ENCODE results near the gene ZCCHC9.
"Not testable (repeated sequence)": the region's sequence is repeated elsewhere in the genome, so short reads cannot be mapped to it uniquely, and the experiment has no call there.

Gene ZCCHC9

DNA sequence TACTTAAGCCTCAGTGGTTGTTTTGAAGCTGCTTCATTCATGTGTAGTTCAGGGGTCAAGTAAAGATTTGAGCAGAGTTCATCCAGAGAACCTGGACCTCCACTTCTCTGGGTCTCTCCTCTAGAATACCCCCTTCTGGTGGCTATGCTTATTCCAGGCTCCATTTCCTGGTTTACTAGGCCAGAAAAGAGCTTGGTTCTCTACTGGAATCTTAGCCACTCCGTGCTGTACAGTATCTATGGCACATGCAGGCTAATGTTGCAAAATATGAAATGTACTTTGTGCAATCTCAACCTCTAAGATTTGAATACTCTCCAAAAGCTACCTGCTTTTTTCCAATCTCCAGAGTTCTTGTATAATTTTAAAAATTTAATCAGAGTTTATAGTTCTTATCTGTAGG, 17.4 kb upstream of the ZCCHC9 start:
- Mint-ChIP-seq H3K9me3 (peaks cover 19% of the 10 kb centered on the region), H3K36me3 (ENCODE audit: low read depth) (peaks cover 42% of the 10 kb centered on the region), H3K4me1 (no peaks in the 10 kb centered on the region), H3K4me3 (no peak overlapping the region), H3K27me3 (ENCODE audit: low read depth) (no peaks in the 10 kb centered on the region), H3K27ac (no peak overlapping the region)
- TF ChIP-seq, protein P1, sequence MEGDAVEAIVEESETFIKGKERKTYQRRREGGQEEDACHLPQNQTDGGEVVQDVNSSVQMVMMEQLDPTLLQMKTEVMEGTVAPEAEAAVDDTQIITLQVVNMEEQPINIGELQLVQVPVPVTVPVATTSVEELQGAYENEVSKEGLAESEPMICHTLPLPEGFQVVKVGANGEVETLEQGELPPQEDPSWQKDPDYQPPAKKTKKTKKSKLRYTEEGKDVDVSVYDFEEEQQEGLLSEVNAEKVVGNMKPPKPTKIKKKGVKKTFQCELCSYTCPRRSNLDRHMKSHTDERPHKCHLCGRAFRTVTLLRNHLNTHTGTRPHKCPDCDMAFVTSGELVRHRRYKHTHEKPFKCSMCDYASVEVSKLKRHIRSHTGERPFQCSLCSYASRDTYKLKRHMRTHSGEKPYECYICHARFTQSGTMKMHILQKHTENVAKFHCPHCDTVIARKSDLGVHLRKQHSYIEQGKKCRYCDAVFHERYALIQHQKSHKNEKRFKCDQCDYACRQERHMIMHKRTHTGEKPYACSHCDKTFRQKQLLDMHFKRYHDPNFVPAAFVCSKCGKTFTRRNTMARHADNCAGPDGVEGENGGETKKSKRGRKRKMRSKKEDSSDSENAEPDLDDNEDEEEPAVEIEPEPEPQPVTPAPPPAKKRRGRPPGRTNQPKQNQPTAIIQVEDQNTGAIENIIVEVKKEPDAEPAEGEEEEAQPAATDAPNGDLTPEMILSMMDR (IDR thresholded peaks at IDR 0.05; ENCODE audit: unreplicated experiment in 3 of 3), result no peak

DNA sequence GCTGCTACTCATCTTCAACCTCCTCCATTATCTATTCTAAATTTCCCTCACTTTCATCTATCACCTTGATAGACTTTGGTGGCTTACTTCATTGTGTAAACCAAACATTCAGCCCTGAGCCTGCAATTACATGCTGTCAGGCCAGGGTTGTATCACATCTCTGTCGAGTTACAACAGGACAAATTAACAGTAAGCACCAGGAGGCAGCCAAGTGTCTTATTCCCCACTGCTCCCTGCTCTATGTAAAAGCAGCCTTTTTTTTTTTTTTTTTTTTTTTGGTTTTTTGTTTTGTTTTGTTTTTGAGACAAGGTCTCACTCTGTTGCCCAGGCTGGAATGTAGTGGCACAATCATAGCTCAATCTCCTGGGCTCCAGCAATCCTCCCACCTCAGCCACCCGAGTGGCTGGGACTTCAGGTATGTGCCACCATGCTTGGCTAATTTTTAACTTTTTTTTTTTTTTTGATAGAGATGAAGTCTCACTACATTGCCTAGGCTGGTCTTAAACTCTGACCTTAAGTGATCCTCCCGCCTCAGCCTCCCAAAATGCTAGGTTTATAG, 15.2 kb upstream of the ZCCHC9 start:
- H3K27ac Mint-ChIP-seq, result no peak overlapping the region
- peaks cover 24% of the 10 kb centered on the region for H3K9me3 Mint-ChIP-seq
- peaks cover 49% of the 10 kb centered on the region for H3K36me3 Mint-ChIP-seq (ENCODE audit: low read depth)
- no peaks in the 10 kb centered on the region for H3K27me3 Mint-ChIP-seq (ENCODE audit: low read depth)
- TF ChIP-seq, protein P1 (IDR thresholded peaks at IDR 0.05; ENCODE audit: unreplicated experiment in 3 of 3), result no peak
- no peaks in the 10 kb centered on the region for H3K4me1 Mint-ChIP-seq
- H3K4me3 Mint-ChIP-seq, result no peak overlapping the region

GRCh38 chr5:81288021-81288433, 13.4 kb upstream of the ZCCHC9 start:
- Mint-ChIP-seq H3K9me3 (peaks cover 35% of the 10 kb centered on the region), H3K4me1 (no peaks in the 10 kb centered on the region), H3K4me3 (no peak overlapping the region), H3K27ac (no peak overlapping the region), H3K27me3 (ENCODE audit: low read depth) (no peaks in the 10 kb centered on the region), H3K36me3 (ENCODE audit: low read depth) (peaks cover 62% of the 10 kb centered on the region)
- TF ChIP-seq, protein P1 (IDR thresholded peaks at IDR 0.05; ENCODE audit: unreplicated experiment in 3 of 3), result no peak

DNA sequence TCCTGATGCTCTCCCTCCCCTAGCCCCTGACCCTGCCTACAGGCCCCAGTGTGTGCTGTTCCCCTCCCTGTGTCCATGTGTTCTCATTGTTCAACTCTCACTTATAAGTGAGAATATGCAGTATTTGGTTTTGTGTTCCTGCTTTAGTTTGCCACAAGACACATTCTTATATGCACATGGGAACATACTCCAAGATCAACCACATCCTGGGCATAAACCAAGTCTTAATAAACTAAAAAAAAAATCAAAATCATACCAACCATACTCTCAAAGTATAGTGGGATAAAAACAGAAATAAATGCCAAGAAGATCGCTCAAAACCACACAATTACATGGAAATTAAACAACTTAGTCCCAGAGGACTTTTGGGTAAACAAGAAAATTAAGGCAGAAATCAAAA, 11.2 kb upstream of the ZCCHC9 start:
- no peak overlapping the region for H3K27ac Mint-ChIP-seq
- peaks cover 38% of the 10 kb centered on the region for H3K9me3 Mint-ChIP-seq
- H3K27me3 Mint-ChIP-seq (ENCODE audit: low read depth), result no peaks in the 10 kb centered on the region
- TF ChIP-seq, protein P1 (IDR thresholded peaks at IDR 0.05; ENCODE audit: unreplicated experiment in 3 of 3), result no peak
- no peaks in the 10 kb centered on the region for H3K4me1 Mint-ChIP-seq
- no peak overlapping the region for H3K4me3 Mint-ChIP-seq
- peaks cover 74% of the 10 kb centered on the region for H3K36me3 Mint-ChIP-seq (ENCODE audit: low read depth)

GRCh38 chr5:81292130-81292529, 9.3 kb upstream of the ZCCHC9 start:
- TF ChIP-seq, protein P1 (IDR thresholded peaks at IDR 0.05; ENCODE audit: unreplicated experiment in 3 of 3), result no peak
- H3K27ac Mint-ChIP-seq, result no peak overlapping the region
- H3K4me1 Mint-ChIP-seq, result no peaks in the 10 kb centered on the region
- no peaks in the 10 kb centered on the region for H3K27me3 Mint-ChIP-seq (ENCODE audit: low read depth)
- H3K4me3 Mint-ChIP-seq, result no peak overlapping the region
- peaks cover 38% of the 10 kb centered on the region for H3K9me3 Mint-ChIP-seq
- H3K36me3 Mint-ChIP-seq (ENCODE audit: low read depth), result peaks cover 63% of the 10 kb centered on the region

DNA sequence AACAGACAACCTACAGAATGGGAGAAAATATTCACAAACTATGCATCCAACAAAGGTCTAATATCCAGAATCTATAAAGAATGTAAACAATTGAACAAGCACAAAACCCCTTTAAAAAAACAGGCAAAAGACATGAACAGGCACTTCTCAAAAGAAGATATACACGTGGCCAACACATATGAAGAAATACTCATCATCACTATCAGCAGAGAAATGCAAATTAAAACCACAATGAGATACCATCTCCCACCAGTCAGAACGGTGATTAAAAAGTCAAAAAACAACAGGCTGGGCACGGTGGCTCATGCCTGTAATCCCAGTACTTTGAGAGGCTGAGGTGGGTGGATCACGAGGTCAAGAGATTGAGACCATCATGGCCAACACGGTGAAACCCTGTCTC, 7.4 kb upstream of the ZCCHC9 start:
- Mint-ChIP-seq H3K36me3 (ENCODE audit: low read depth) (peaks cover 66% of the 10 kb centered on the region), H3K9me3 (peaks cover 38% of the 10 kb centered on the region)
- not testable (repeated sequence) for H3K27me3 Mint-ChIP-seq (ENCODE audit: low read depth); H3K4me3 Mint-ChIP-seq; H3K27ac Mint-ChIP-seq; H3K4me1 Mint-ChIP-seq
